ENCODE data around the gene PCDHGA4.
"Not testable (repeated sequence)": the region's sequence is repeated elsewhere in the genome, so short reads cannot be mapped to it uniquely, and the experiment has no call there.

PCDHGA4 gene

DNA sequence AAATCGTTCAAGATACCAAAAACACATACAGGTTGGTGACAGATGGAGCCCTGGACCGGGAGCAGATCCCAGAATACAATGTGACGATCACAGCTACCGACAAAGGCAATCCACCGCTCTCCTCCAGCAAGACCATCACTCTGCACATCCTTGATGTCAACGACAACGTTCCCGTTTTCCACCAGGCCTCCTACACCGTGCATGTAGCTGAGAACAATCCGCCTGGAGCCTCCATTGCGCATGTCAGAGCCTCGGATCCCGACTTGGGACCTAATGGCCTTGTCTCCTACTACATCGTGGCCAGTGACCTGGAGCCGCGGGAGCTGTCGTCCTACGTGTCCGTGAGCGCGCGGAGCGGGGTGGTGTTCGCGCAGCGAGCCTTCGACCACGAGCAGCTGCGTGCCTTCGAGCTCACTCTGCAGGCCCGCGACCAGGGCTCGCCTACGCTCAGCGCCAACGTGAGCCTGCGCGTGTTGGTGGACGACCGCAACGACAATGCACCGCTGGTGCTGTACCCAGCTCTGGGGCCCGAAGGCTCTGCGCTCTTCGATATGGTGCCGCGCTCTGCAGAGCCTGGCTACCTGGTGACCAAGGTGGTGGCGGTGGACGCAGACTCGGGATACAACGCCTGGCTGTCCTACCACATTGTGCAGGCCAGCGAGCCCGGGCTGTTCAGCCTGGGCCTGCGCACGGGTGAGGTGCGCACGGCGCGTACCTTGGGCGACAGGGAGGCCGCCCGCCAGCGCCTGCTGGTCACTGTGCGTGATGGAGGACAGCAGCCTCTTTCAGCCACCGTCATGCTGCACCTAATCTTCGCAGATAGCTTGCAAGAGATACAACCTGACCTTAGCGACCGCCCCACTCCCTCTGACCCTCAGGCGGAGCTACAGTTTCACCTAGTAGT, 17.0 kb downstream of the PCDHGA4 start:
- ChIA-PET POLR2A (interaction anchor here (2.2 kb wide), 1 partner anchor 192 kb away, joined by 9 read pairs; no protein-coding TSS in a partner anchor), CTCF (interaction anchor here (0.8 to 3.8 kb wide), 12 partner anchors 13 to 195 kb away, joined by 3 to 99 read pairs (median 8); partner anchors contain the start of genes PCDHGA10, PCDHGA3, PCDHGA4 and PCDHGB2)
- DNase-seq (ENCODE audit: low read depth, low spot score): no peak

DNA sequence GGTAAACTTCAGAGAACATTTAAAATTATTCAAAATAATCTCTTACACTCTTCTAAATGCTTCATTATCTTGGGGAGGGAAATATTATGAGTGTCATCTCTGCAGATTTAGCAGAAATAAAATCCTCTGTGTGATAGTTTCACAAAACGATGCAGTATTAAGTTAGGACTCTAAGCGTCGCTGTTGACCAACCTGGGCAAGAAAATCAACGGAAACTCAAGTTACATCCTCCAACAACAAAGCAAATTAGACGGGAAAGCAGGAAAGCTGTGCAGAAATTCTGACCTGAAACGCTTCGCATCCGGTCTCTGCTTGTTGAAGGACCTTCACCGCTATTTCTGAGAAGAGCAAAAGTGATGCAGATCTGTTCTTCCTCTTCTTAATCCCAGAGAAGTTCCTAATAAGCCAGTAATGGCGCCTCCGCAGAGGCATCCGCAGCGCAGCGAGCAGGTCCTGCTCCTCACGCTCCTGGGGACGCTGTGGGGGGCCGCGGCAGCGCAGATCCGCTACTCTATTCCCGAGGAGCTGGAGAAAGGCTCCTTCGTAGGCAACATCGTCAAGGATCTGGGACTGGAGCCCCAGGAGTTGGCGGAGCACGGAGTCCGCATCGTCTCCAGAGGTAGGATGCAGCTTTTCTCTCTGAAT, 19.0 kb downstream of the PCDHGA4 start, which contains the start of gene PCDHGA6:
Gene PCDHGA6 (plus strand): TSS at position 219 of the 645 bp plus-strand sequence. CDS start 193 bp downstream, at position 412.
- peak within 1 kb of the TSS; percentile 44 for H3K4me3 ChIP-seq (ENCODE audit: low read depth, low read length)
- no peak for DNase-seq (ENCODE audit: low read depth, low spot score)
- ChIA-PET POLR2A (no interaction called here), CTCF (interaction anchor here (0.6 to 4.9 kb wide), 20 partner anchors 9 to 218 kb away, joined by 3 to 51 read pairs (median 6); partner anchors contain the start of genes PCDHGA4, PCDHGA5, PCDHGA7 and PCDHGA8)
- TF ChIP-seq, protein P1, sequence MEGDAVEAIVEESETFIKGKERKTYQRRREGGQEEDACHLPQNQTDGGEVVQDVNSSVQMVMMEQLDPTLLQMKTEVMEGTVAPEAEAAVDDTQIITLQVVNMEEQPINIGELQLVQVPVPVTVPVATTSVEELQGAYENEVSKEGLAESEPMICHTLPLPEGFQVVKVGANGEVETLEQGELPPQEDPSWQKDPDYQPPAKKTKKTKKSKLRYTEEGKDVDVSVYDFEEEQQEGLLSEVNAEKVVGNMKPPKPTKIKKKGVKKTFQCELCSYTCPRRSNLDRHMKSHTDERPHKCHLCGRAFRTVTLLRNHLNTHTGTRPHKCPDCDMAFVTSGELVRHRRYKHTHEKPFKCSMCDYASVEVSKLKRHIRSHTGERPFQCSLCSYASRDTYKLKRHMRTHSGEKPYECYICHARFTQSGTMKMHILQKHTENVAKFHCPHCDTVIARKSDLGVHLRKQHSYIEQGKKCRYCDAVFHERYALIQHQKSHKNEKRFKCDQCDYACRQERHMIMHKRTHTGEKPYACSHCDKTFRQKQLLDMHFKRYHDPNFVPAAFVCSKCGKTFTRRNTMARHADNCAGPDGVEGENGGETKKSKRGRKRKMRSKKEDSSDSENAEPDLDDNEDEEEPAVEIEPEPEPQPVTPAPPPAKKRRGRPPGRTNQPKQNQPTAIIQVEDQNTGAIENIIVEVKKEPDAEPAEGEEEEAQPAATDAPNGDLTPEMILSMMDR (IDR thresholded peaks at IDR 0.05; ENCODE audit: insufficient read depth, low read length, missing control alignments): no peak

More for the DNA sequence above, 17.0 kb downstream of the PCDHGA4 start:
- TF ChIP-seq, protein P1 (IDR thresholded peaks at IDR 0.05; ENCODE audit: insufficient read depth, low read length, missing control alignments): no peak
- H3K4me3 ChIP-seq (ENCODE audit: low read depth, low read length): no peak overlapping the region

DNA sequence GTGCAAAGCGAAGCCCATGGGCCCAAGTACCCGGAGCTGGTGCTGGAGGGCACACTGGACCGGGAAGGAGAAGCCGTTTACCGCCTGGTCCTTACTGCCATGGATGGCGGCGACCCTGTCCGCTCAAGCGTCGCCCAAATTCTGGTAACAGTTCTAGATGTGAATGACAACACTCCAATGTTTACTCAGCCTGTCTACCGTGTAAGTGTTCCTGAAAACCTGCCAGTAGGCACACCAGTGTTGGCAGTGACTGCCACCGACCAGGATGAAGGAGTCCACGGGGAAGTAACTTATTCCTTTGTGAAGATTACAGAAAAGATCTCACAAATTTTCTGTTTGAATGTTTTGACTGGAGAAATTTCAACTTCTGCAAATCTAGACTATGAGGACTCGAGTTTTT, 19.8 kb downstream of the PCDHGA4 start:
- TF ChIP-seq, protein P1 (IDR thresholded peaks at IDR 0.05; ENCODE audit: insufficient read depth, low read length, missing control alignments): no peak
- ChIA-PET POLR2A (no interaction called here), CTCF (interaction anchor here (0.6 to 4.9 kb wide), 21 partner anchors 10 to 218 kb away, joined by 3 to 51 read pairs (median 5); partner anchors contain the start of genes PCDHGA4, PCDHGA5, PCDHGA8 and PCDHGA9)
- no peak overlapping the region for H3K4me3 ChIP-seq (ENCODE audit: low read depth, low read length)
- DNase-seq (ENCODE audit: low read depth, low spot score): no peak

DNA sequence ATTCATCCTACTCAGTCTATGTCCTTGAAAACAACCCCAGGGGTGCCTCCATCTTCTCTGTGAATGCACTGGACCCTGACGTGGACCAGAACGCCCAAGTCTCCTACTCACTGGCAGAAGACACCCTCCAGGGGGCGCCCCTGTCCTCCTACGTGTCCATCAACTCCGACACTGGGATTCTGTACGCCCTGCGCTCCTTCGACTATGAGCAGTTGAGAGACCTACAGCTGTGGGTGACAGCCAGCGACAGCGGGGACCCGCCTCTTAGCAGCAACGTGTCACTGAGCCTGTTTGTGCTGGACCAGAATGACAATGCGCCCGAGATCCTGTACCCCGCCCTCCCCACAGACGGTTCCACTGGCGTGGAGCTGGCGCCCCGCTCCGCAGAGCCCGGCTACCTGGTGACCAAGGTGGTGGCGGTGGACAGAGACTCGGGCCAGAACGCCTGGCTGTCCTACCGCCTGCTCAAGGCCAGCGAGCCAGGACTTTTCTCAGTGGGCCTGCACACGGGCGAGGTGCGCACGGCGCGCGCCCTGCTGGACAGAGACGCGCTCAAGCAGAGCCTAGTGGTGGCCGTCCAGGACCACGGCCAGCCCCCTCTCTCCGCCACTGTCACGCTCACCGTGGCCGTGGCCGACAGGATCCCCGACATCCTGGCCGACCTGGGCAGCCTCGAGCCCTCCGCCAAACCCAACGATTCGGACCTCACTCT, 20.8 kb downstream of the PCDHGA4 start:
- POLR2A ChIA-PET; DNase-seq (ENCODE audit: low read depth, low spot score); H3K4me3 ChIP-seq (ENCODE audit: low read depth, low read length): not testable (repeated sequence)
- CTCF ChIA-PET: interaction anchor here (1.0 to 4.9 kb wide), 10 partner anchors 11 to 192 kb away, joined by 3 to 51 read pairs (median 13); partner anchors contain the start of genes PCDHGA5, PCDHGA8, PCDHGA9 and PCDHGB4

DNA sequence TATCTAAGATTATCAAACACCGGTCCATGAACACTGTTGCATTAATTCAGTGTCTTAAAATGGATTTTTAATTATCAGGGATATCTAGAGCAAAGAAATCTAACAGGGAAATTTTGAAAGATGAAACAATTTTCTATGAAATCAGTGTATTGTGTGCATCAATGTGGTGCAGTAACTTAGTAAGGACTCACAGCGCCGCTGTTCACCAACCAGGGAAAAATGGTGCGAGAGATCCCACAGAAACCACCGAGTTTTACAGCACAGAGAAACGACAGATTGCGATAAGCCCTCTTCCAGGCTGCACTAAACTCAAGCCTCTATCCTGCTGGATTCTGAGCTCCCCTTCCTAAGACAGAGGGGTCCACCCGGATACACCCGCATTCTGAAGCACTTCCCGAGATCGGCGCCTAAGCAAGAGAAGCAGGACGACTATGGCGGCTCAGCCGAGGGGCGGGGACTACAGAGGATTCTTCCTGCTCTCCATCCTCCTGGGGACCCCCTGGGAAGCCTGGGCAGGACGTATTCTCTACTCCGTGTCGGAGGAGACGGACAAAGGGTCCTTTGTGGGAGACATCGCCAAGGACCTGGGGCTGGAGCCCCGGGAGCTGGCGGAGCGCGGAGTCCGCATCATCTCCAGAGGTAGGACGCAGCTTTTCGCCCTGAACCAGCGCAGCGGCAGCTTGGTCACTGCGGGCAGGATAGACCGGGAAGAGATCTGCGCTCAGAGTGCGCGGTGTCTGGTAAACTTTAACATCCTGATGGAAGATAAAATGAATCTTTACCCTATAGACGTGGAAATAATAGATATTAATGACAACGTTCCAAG, 27.9 kb downstream of the PCDHGA4 start, which contains the start of gene PCDHGA7:
Gene PCDHGA7 (plus strand): TSS at position 274 of the 826 bp plus-strand sequence. CDS start 158 bp downstream, at position 432.
- ChIA-PET CTCF (interaction anchor here (0.8 to 1.8 kb wide), 12 partner anchors 9 to 185 kb away, joined by 3 to 8 read pairs (median 4); partner anchors contain the start of genes PCDHGA11, PCDHGA5, PCDHGA6 and PCDHGB7), POLR2A (no interaction called here)
- H3K4me3 ChIP-seq (ENCODE audit: low read depth, low read length): peak within 1 kb of the TSS; percentile 59
- DNase-seq (ENCODE audit: low read depth, low spot score): no peak
- TF ChIP-seq, protein P1 (IDR thresholded peaks at IDR 0.05; ENCODE audit: insufficient read depth, low read length, missing control alignments): peak; percentile 35
